CD4-positive, alpha-beta T cell treated with Interleukin-17A for 4 hours (primary cell): Measurements from ENCODE around the gene RGS7.
"Not testable (repeated sequence)": the region's sequence is repeated elsewhere in the genome, so short reads cannot be mapped to it uniquely, and the experiment has no call there.

Experiments used
- DNase-seq: peaks from one replicate; pipeline ENCODE4 v3.0.0-alpha.2; 2020; ENCODE audit warnings: mixed read lengths

The RGS7 gene

DNA sequence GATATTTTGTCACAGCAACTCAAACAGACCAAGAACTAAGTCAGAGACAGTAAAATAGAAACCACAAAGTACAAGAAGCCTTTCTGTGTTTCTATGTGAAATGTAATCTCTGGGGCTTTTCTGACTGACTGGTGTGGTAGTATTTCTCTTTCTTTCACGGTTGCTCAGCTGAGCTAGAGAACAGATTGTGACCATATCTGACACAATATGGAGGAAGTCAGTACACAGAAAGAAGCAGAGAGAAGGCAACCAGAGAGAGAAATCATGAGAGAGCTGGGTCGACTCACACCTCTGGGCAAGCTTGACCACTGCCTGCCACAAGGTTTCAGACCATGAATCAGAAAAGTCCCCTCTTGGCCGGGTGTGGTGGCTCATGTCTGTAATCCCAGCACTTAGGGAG lies 536.2 kb downstream of the RGS7 start:
- no peak for DNase-seq

DNA sequence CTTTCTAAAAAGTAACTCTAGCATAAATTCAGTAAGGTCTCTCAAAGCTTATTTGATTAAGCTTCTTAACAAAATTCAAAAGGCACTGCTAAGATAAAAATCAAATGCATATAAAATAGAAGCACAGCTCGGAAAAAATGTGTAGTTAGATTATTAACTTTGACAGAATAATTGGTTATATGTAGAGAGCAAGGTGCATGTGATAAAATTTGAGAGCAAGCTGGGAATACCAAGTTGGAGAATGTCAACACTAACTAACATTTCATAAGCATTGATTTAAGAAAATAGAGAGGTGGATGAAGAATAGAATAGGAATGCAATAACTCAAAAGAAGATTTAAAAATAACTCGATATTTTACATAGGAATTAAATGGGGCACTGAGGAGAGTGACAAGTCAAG lies 540.5 kb downstream of the RGS7 start:
- DNase-seq, result no peak

DNA sequence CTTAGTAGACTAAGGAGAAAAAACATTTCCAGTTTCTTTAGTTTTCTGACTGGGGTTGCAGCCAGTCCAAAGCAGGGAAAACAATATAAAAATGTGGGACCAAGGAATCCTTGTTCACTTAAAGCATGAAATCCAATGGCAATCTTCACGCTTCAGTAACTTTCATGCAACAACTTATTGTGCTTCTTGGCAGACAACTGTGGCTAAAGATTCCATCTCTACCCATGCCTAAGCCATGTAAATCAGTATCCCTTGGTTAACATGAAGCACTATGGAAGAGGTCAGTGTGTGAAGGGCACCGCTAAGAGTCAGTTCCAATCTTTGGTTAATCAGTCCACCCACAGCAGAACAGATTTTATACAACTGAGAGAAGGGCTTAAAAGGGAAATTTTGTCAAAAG lies 543.3 kb downstream of the RGS7 start:
- DNase-seq, result no peak

DNA sequence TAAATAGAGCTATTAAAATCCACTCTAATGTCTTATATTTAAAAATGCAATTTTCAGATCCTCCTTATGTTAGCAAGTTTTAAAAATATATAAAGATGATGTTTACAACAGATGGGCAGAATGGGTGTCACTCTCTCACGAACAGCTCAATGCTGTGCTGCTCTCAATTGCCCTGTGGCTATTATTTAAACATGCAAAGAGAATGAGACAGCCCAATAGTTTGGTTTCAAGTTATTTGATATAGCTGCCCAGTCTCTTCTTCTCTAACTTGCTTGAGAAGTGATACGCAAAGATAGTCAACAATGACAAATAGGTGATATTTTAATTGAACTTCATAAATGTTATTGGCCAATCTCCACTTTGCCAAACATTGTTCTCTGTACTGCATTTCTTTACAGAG lies 545.7 kb downstream of the RGS7 start:
- no peak for DNase-seq

DNA sequence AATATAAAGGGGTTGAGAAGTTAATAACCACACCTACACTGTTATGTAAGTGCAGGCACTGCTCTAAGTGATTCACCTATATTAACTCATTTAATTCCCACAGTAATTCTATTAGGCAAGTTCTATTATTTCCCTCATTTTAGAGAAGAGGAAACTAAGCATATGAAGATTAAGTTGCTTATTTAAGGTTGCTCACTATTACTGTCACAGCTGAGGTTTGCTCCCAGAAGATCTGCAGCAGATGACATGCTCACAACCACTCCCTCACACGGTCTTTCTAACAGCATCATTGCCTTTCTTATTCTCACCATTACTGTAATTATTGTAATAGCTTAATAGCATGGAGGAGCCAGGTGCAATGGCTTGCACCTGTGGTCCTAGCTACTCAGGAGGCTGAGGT lies 548.6 kb downstream of the RGS7 start:
- no peak for DNase-seq

DNA sequence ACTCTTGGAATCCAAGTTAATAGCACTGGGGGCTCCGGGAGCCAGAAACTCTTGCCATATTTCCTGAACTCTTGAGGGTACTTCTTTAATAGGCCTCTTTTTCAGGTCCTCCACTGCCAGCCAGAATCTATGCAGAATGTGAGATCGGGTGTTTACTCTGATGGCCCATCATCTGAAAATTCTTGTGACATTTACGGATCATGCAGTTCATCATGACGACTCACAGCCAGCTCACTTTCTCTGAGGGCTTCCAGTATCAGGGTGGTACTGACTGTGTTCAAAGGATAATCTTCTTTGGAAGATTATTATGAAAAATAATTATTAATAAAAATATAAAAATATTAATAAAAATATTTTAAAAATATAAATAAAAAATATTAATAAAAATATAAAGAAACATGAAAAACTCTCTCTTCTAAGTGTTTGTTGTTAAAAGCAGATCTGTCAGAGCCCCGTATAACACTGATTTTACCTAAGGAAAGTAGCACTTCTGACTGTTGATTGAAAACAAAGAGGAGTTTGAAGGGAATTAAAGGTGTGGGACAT lies 550.7 kb downstream of the RGS7 start:
- DNase-seq, result no peak

DNA sequence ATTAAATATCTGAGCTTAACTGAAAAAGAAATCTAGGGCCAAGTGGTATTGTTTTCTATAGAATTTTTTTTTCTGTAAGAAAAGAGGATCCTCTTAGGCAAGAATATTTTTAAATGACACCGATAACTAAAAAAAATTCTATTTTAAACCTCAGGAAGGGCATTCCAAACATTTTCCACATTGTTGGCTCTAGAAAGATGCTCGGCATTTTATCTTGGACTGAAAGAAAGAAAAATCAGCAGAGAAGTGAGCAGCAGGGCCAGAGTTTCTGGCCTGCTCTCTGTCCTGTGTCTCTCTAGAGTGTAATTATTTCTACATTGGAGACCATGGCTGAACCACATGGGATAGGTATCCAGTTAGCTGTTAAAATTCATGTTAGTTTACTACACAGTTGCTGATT lies 552.5 kb downstream of the RGS7 start:
- no peak for DNase-seq

DNA sequence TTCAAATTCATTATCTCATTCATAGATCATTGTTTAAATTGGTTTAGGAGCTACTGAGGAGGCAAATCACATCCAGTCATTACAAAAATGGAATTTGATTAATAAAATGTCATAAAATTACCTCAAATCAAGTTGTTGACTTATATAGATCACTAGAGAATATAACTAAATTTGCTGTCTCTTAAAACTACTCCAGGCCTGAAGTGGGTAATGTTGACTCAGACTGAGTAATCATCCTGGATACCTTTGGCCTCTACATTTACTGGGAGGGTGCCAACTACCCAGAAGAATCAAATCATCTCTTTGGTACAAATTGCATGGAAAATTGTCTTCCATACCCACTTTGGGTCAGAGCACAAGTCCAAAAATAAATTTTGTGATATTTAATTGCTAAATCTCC lies 553.9 kb downstream of the RGS7 start:
- DNase-seq, result no peak

DNA sequence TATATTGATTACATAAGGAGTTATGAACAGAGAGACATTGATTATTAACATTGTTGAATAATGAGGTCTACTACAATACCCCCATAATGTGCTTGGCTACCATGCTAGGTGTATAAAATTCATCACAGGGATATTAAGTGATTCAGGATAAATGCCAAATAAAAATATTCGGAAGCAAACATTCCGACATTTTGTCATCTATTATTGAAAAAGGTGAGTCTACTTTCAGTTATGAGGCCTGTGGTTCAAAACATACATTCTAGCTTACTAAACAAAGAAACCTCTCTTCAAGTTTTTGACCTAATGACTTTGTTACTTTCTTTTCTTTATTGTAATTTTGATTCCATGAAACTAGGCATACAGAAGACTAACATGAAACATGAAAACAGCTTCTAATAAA lies 554.7 kb downstream of the RGS7 start:
- no peak for DNase-seq

DNA sequence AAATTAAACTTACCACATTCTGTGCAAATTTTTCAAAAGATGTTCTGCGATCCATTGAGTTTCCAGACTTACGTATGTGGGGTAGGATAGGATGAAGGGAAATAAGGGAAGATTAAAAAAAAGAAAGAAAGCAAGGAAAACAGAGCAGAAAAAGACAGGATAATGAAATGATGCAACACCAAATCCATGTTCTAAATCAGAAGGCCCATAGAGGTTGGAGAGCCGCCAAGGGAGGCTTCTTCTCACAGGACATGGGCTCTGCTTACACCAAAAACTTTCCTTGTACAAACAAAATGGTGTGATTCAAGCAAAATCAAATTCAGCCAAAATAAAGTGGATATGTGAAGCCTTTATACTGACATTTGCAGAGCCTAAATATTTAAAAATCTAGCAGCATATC lies 555.6 kb downstream of the RGS7 start:
- no peak for DNase-seq

DNA sequence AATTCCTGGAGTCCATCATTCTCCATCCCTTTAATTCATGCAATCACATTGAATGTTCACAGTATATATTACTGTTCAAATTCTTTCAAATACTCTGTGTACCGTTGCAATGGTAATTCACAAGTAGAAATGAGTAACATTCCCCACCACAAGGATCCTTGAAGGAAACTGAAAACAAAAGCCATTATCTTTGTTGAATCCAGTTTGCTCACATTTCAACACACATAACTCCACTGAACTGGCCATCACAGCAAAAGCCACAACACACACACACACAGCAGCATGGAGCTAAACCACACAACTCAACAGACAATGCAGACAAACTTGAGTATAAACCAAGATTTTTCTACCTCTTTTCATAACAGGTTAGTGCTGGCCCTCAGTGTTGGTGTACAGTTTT lies 556.7 kb downstream of the RGS7 start:
- no peak for DNase-seq

DNA sequence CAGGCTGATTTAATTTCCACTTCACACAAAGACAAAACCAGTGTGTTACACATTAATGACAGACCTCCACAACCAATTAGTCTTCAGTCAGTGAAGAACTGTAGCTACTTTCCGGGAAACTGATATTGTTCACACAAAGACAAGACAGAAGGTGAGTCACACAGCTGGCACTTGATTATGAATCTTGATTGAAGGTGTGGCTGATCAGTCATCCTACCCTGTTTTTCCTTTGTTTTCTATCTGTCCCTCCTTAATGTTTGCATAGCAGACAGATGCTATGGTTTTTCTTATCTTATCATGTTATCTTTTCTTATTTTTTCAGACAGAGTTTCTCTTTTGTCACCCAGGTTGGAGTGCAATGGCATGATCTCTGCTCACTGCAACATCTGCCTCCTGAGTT lies 560.0 kb downstream of the RGS7 start:
- no peak for DNase-seq

DNA sequence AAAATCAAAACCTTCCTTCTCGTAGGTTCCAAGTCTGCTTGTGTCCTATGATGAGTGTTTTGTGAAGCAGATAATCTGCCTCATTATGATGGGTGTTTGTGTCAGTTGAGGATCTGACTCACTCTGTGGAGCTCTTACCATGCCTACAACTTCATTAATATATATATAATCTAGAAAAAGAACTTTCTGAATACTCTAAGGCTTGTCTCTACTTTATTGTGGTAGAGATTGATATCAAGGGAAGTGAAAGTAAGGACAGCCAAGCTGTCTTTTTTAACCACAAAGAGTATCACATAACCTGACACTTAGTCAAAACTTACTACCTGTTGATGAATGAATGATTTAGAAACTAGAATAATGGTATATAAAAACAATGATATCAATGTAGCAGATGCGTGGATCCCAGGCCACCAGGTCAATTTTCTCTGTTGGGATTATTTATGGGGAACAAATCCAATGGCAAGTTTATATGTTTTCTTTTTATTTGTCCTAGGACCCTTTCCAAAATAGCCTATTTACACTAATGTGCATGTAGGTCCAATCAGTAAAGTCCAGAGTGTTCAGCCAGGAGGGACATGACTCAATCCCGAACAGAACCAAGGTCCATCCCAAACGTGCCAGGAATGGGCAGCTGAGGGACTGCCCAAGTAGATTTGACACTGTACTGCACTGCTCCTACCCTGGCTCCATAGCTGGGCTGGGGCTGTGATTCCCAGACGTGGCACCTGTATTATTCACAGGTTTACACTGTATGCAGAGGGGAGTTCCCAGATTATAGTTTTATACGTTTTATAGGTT lies 562.8 kb downstream of the RGS7 start:
- no peak for DNase-seq

DNA sequence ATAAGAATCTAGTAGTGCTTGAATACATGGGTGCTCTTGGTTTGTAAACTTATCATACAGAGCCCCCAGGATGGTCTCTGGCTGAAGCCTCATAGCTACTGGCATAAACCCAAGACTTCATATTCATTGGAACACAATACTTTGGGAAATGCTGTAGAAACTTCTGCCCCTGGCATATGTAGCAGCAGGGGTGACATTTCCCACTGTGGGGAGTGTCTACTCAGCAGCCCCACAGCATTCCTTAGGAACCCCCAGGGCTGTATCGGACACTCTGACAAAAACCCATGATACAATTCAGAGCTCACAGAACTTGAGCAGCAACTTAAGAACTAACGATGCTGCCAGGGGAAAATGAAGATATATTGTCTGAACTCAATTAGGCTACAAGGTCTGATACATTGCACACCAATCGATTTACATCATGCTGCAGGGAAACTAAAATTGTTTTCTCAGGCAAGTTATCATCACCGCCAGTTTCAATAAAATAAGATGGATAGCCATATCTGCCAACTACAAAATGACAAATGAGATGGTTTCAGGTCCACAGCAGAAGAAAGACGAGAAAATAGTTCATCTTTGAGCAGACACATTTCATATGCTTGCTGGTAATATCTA lies 564.0 kb downstream of the RGS7 start:
- DNase-seq, result no peak

DNA sequence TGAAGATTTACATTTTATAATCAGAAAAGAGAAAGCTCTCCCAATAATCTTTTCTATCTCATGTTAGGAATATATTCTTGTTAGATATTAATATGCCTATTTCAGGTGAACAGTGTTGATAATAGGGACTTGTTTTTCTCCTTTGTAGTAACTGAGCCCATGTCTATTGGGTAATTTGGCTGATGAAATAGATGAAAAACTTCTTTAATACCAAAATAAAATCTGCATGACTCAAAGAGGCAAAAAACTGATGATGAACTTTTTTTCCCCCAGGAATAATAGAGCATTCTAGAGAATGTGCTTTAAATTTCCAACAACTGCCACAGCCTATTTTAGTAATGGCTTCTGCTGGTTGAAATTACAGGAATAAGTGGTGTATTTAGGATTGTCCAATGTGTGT lies 566.1 kb downstream of the RGS7 start:
- DNase-seq, result no peak

DNA sequence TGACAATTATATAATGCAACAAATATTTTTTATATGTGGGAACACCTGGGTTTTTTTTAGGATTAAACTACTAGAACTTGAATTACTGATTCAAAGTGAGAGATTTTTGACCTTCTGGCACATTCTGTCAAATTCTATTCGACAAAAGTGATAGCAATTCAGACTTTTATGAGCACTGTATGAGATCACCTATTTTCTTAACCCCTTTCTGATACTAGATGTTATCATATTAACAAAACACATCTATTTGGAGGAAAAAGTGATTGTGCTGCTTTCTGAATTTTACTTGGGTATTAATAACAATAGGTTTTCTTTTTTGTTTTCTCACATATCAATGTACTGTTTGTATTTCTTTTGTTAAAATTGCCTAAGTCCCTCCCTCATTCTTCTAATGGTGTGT lies 570.1 kb downstream of the RGS7 start:
- DNase-seq, result no peak

DNA sequence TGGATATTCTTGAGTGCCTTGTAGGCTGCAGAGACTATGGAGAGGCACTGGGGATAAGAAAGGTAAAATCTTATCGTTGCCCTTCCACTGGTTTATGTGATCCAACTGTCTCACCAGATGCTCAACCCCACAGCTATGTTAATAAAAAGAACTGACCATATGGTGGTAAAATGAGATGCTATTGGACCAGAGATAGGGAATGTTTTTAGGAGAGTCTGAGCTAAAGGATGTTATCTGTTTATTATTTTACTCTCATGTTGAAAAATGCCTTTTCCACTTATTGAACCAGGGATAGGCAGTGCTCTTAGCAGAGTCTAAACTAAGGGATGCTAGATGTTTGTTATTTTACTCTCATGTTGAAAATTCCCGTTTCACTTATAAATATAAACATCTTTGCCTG lies 572.2 kb downstream of the RGS7 start:
- no peak for DNase-seq

DNA sequence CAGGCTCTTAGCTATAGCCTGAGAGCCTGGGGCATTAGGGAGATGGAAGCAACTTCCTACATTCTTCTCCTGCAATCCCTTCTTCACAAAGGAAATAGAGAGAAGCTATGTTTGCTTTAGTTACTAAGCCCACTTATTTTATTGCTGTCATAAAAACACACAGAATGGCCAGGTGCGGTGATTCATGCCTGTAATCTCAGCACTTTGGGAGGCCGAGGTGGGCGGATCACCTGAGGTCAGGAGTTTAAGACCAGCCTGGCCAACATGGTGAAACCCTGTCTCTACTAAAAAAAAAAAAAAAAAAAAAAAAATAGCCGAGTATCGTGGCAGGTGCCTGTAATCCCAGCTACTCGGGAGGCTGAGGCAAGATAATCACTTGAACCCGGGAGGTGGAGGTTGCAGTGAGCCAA lies 573.3 kb downstream of the RGS7 start:
- DNase-seq, result not testable (repeated sequence)

DNA sequence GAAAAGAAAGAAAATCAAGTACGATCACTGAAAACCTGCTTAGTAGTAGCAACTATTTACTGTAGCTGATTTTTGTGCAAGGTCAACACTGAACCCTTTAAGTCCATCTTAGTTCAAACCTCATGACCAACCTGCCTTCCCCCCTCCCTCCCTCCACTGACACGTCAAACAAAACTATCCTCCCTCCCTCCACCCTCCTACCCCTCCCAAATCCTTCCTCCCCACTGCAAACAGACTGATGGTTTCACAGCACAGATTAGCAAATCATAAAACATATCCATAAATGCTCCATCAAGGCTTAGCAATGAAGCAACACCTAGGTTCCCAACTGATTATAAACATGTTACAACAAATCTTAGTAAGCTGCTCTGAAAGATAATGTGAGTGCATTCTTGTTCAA lies 580.8 kb downstream of the RGS7 start:
- no peak for DNase-seq

DNA sequence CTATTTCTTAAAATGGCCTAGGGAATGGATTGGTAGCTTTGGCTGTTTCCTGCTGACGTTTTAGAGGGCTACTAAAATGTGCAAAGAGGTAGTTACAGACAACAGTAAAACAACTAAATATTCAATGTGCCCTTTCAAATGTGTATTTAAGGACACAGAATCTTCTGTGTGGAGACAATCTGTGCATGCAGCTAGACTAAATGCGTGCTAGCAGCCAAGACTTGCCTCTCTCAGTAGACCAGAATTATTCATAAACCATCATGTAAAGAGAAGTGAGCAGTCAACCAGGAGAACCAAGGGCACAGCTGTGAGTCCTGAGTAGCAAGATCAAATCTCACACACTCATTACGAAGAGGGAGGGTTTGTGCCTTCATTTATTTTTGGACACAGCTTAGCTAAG lies 584.9 kb downstream of the RGS7 start:
- no peak for DNase-seq

DNA sequence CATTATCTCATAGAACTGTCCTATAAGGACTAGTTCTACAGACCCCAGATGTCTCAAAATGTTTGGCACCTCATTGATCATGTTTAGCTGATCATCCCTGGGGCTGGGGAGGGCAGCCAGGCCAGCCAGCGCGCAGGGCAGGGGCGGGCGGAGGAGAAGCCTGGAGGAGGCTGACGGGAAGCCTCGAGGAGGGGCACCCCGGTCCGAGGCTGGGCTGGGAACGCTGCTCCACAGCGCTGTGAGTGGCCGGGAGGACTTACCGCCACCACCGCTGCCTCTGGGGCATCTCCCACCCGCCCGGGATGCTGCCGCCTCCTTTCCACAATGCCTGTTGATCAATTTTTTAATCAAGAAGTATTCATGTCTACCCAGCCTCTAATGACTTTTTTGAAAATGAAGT lies 585.6 kb downstream of the RGS7 start:
- no peak for DNase-seq

DNA sequence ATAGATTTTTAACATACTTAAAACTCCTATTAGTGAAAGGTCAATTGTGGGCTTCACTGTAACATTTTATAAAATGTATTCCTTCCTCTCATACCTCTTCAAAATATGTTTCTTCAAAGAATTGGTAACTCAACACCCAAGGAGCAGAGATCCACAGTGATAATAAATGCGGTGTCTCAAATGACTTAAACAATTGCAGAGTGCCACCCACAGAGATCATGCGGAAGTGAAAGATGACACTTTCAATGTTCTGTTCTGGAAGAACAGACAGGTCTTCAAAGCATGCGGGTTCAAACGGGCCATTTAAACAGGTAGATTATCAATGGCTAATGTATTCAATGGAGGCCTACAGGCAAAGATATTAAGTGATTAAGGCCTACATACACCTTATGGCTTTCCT lies 588.0 kb downstream of the RGS7 start:
- DNase-seq, result no peak

DNA sequence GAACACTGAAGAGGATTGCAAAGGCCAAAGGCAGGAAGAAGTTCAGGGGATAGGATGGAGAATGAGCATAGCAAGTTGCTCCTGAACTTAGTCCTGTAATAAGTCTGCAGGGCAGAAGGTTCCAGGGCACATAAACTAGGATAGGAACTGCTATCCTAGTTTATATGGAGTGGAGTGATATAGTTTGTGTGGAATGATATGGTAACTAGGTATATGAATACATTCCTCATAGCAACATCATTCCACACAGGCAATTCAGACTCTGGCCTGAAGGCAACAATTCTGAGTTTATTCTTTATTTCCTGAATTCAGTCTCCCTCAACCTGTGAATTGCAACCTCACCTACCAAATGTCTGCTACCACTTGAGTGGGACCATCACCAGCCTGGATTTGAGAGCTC lies 590.2 kb downstream of the RGS7 start:
- DNase-seq, result no peak

DNA sequence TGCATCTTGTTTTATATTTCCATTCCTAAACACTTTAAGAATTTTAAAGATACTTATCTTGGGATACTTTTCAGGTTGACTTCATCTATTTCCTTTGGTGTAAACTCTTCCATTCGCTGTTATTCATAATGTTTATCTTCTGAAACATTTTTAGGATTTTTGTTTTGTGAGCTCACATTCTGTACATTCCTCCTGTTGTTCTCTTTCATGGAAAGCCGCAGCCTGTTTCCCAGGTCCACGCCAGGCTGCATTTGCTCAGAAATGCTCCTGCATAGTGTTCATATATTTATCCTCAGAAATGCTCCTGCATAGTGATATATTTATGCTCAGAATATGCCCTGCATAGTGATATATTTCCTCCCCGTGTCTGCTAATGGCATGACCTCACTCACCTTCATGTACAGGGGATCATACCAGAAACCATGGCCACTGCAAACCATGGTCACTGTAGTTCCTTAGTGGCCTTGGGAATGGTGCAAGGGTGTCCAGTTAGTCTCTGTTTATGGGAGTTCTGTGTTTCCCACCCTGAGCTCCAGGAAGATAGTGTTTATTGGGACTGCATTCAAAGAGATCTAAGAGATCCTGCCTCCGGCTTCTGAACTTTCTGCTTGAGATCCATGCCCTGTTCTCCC lies 591.2 kb downstream of the RGS7 start:
- no peak for DNase-seq
